GM13977 (cell line): ENCODE results near the gene PSMD2.

Experiments
- DNase-seq: peaks from one replicate; pipeline ENCODE4 v3.0.0; 2012; ENCODE audit warnings: low spot score
- CTCF ChIP-seq: IDR thresholded peaks from 2 replicates; pipeline ENCODE4 v1.5.1; 2012; ENCODE audit warnings: mild to moderate bottlenecking, control low read depth; ENCODE audit not compliant: insufficient read depth; ENCODE audit errors: extremely low read depth, missing control alignments
- in situ Hi-C: fragments of 300-500 bp; cut with MboI; formaldehyde crosslinking; loops from one replicate; pipeline ENCODE4 v1.12.0; 2022; ENCODE audit warnings: low sequenced_read_pairs, low pct_unique_long_range_greater_than_20kb, mixed read lengths, inconsistent platforms; ENCODE audit not compliant: unreplicated experiment

PSMD2 gene

GRCh38 chr3:184323696-184324095, 24.7 kb downstream of the PSMD2 start:
- in situ Hi-C loops, result no loop called here
- TF ChIP-seq CTCF, result no peak
- DNase-seq, result peak; percentile 11

GRCh38 chr3:184325269-184325668, 26.2 kb downstream of the PSMD2 start:
- no peak for DNase-seq
- no peak for TF ChIP-seq CTCF
- in situ Hi-C loops, result no loop called here

- in situ Hi-C loops, result no loop called here
- peak; percentile 16 for DNase-seq
- TF ChIP-seq CTCF, result no peak
Measured at GRCh38 chr3:184325715-184326369, 26.8 kb downstream of the PSMD2 start.

GRCh38 chr3:184327171-184327570, 28.1 kb downstream of the PSMD2 start:
- no peak for TF ChIP-seq CTCF
- in situ Hi-C loops, result no loop called here
- no peak for DNase-seq

- no peak for DNase-seq
- no peak for TF ChIP-seq CTCF
- in situ Hi-C loops, result no loop called here
Measured at GRCh38 chr3:184328516-184328915, 29.5 kb downstream of the PSMD2 start.

- no peak for DNase-seq
- TF ChIP-seq CTCF, result no peak
- in situ Hi-C loops, result no loop called here
Measured at GRCh38 chr3:184332370-184333090, 33.5 kb downstream of the PSMD2 start.
